Measurements from ENCODE around the gene FRK.
"Not testable (repeated sequence)": the region's sequence is repeated elsewhere in the genome, so short reads cannot be mapped to it uniquely, and the experiment has no call there.

Gene FRK

GRCh38 chr6:116010386-116010785 lies 50.3 kb downstream of the FRK start:
- DNase-seq: no peak

GRCh38 chr6:116008470-116009243 lies 52.0 kb downstream of the FRK start:
- DNase-seq: peak in 9 of 56 donors; percentile 2 to 44 (median 23)

GRCh38 chr6:116004841-116005815 lies 55.6 kb downstream of the FRK start:
- DNase-seq: no peak

- DNase-seq: no peak
Measured at GRCh38 chr6:116003668-116004067, 57.0 kb downstream of the FRK start.

- DNase-seq: no peak
Measured at GRCh38 chr6:116002756-116003155, 57.9 kb downstream of the FRK start.

GRCh38 chr6:115999235-115999634 lies 61.5 kb downstream of the FRK start:
- no peak for DNase-seq

GRCh38 chr6:115997990-115998585 lies 62.6 kb downstream of the FRK start:
- DNase-seq: no peak

- no peak for DNase-seq
Measured at GRCh38 chr6:115986026-115986425, 74.7 kb downstream of the FRK start.

GRCh38 chr6:115984809-115985208 lies 75.9 kb downstream of the FRK start:
- no peak for DNase-seq

GRCh38 chr6:115983998-115984397 lies 76.7 kb downstream of the FRK start:
- DNase-seq: no peak

GRCh38 chr6:115982453-115982852 lies 78.2 kb downstream of the FRK start:
- DNase-seq: no peak

GRCh38 chr6:115977220-115977619 lies 83.5 kb downstream of the FRK start:
- no peak for DNase-seq

GRCh38 chr6:115976321-115976870 lies 84.3 kb downstream of the FRK start:
- DNase-seq: peak in 8 of 56 donors; percentile 7 to 63 (median 21)

- peak in 1 of 56 donors; percentile 6 for DNase-seq
Measured at GRCh38 chr6:115972679-115973078, 88.0 kb downstream of the FRK start.

GRCh38 chr6:115971785-115972184 lies 88.9 kb downstream of the FRK start:
- DNase-seq: no peak

GRCh38 chr6:115969930-115970273 lies 90.8 kb downstream of the FRK start:
- DNase-seq: no peak

- peak in 28 of 56 donors; percentile 0 to 73 (median 22) for DNase-seq
Measured at GRCh38 chr6:115969207-115969929, 91.3 kb downstream of the FRK start.

GRCh38 chr6:115960286-115960685 lies 100.4 kb downstream of the FRK start:
- DNase-seq: not testable (repeated sequence)

- DNase-seq: no peak
Measured at GRCh38 chr6:115958958-115959357, 101.7 kb downstream of the FRK start.

- DNase-seq: no peak
Measured at GRCh38 chr6:115954740-115955139, 106.0 kb downstream of the FRK start.

- no peak for DNase-seq
Measured at GRCh38 chr6:115948751-115949150, 111.9 kb downstream of the FRK start.
